A549 treated with CORT108297 at 1 μM for 4 hours (cell line): ENCODE measurements around the gene NAP1L5. TPM values are rescaled to one million over a fixed set of nuclear protein-coding genes. Genes with fewer than 3 reads are reported as not detected.

ENCODE experiments used
- total RNA-seq: library from RNA; stranded (reverse); fragments of 200-300 nt; extraction: Qiagen RNA extraction; gene quantifications from 5 replicates; pipeline ENCODE4 v1.2.3, GENCODE V29; 2022

NAP1L5 gene
- 1.8 to 2.3 TPM (median 2.0 TPM) in 5 replicates for total RNA-seq

GRCh38 chr4:88697588-88698329, at the start of gene NAP1L5:
Gene NAP1L5 (minus strand): TSS chr4:88697829. CDS start chr4:88697754, 75 bp downstream.

Other genes starting within 250 kb of the NAP1L5 start
- gene HERC5, start 240.7 kb downstream of the NAP1L5 start, total RNA-seq, result 3.6 to 4.7 TPM (median 4.3 TPM) in 5 replicates
- 72.2 to 84.8 TPM (median 80.4 TPM) in 5 replicates for gene PYURF, start 174.1 kb downstream of the NAP1L5 start, total RNA-seq
- gene HERC3, start 105.3 kb downstream of the NAP1L5 start, total RNA-seq, result 4.3 to 8.2 TPM (median 7.5 TPM) in 5 replicates